Mesothelial cell of epicardium (in vitro differentiated cells): Measurements from ENCODE around the gene KHNYN. TPM values are rescaled to one million over a fixed set of nuclear protein-coding genes. Genes with fewer than 3 reads are reported as not detected.
"Not testable (repeated sequence)": the region's sequence is repeated elsewhere in the genome, so short reads cannot be mapped to it uniquely, and the experiment has no call there.

Source experiments
- DNase-seq, 2 experiments: peaks; one replicate each; pipeline ENCODE4 v3.0.0; 2021; ENCODE audit warnings: low spot score in 2 of 2; ENCODE audit not compliant: unreplicated experiment in 2 of 2
- H3K27ac Mint-ChIP-seq: 2 replicates; pipeline ENCODE4 v1.8.0; 2021; ENCODE audit warnings: mixed read lengths
- H3K27me3 Mint-ChIP-seq: 2 replicates; pipeline ENCODE4 v1.8.0; 2021; ENCODE audit warnings: low read depth, mixed read lengths
- H3K36me3 Mint-ChIP-seq: 2 replicates; pipeline ENCODE4 v1.8.0; 2021; ENCODE audit warnings: mixed read lengths
- H3K4me1 Mint-ChIP-seq: 2 replicates; pipeline ENCODE4 v1.8.0; 2021; ENCODE audit warnings: mixed read lengths
- H3K4me3 Mint-ChIP-seq: 2 replicates; pipeline ENCODE4 v1.8.0; 2021; ENCODE audit warnings: mild to moderate bottlenecking, moderate library complexity, mixed read lengths
- H3K9me3 Mint-ChIP-seq: 2 replicates; pipeline ENCODE4 v1.8.0; 2021; ENCODE audit warnings: mixed read lengths
- total RNA-seq: library from RNA; stranded (reverse); gene quantifications from 3 replicates; pipeline ENCODE4 v1.2.1, GENCODE V29; 2021
- TF ChIP-seq, protein P1 (sequence below): fragments of 200-600 bp; sonication (generic); IDR thresholded peaks from one replicate; pipeline ENCODE4 v1.5.0; 2021; ENCODE audit warnings: antibody characterized with exemption; ENCODE audit not compliant: unreplicated experiment

Gene KHNYN
- total RNA-seq, 1 donor from 2014 or later: 92.2 TPM

GRCh38 chr14:24461336-24461735 lies 31.6 kb downstream of the KHNYN start:
- H3K4me3 Mint-ChIP-seq: no peak overlapping the region
- DNase-seq: no peak

DNA sequence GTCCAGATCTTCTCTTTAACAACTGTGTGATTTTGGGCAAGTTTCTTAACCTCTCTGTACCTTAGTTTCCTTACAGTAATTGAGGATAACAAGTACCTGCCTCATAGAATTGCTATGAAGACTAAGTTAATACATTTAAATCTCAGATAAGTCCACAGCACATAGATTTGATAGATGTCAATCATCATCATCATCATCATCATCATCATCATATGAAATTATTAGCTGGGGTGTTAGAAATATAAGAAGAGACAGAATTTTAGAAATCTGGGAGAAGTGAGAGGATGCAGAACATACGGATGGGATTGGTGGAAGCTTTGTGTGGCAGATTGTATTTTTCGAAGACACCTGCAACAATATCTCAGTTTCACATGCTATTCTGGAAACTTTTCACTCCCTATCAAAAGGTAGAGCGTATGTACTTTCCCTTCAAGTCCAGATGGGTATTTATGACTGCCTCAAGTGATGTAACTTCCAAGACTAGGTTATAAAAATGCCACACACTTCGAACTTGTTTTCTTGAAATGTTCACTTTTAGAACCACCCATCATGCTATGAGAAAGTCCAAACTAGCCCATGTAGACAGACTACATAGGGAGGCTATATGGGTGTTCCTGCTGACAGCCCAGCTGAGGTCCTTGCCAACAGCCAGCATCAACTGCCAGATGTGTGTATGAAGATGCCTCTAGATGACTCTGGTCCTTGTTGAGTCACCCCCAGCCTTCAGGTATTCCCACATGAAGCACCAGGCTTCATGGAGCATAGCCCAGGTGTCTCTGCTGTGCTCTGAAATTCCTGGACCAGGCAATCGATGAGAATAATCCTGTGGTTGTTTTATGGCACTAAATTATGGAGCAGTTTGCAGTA lies 33.5 kb downstream of the KHNYN start:
- H3K27me3 Mint-ChIP-seq: no peaks in the 10 kb centered on the region

More at GRCh38 chr14:24461336-24461735, 31.6 kb downstream of the KHNYN start:
- TF ChIP-seq, protein P1, sequence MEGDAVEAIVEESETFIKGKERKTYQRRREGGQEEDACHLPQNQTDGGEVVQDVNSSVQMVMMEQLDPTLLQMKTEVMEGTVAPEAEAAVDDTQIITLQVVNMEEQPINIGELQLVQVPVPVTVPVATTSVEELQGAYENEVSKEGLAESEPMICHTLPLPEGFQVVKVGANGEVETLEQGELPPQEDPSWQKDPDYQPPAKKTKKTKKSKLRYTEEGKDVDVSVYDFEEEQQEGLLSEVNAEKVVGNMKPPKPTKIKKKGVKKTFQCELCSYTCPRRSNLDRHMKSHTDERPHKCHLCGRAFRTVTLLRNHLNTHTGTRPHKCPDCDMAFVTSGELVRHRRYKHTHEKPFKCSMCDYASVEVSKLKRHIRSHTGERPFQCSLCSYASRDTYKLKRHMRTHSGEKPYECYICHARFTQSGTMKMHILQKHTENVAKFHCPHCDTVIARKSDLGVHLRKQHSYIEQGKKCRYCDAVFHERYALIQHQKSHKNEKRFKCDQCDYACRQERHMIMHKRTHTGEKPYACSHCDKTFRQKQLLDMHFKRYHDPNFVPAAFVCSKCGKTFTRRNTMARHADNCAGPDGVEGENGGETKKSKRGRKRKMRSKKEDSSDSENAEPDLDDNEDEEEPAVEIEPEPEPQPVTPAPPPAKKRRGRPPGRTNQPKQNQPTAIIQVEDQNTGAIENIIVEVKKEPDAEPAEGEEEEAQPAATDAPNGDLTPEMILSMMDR: no peak
- Mint-ChIP-seq H3K9me3 (peaks cover 14% of the 10 kb centered on the region), H3K27ac (no peak overlapping the region), H3K36me3 (peaks cover 11% of the 10 kb centered on the region), H3K27me3 (no peaks in the 10 kb centered on the region), H3K4me1 (no peaks in the 10 kb centered on the region)

DNA sequence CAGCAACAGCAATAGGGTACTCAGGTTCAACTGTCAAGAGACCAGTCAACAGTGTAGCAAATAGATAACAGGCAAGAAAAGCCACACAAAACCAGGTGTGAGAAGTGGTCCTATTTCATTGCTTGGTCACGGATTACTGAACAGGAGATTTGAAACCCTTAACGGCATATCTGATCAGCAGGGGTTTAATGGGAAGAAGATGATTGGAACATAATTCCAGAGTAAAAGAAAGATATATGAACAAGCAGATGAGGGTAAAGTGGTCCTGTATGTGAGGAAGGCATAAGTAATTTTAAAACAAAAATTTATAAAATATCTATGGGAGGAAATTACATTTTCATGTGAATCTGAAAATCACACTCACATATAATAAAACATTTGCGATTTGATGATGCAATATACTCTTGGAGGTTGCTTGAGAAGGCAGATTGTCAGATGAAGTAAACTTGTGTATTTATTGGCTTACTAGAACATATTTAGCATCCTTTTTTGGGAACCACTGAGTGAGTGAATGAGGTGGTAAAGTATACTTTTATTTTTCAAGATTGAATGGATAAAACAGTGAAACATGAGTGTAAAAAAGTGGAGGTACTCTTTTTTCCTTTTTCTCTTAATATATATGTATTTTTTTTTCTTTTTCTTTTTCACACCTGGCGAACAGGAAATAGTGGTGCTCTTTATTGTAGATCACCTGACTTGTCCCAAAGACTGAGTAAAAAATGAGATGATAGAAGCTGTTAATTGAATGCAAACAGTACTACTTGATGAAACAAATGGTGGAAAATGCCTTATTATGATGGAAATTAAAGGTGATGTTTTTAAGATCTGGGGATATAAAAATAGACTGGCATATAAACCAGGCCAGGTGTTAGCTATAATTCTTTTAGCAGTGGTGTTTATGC lies 34.4 kb downstream of the KHNYN start:
- no peak for DNase-seq
- H3K9me3 Mint-ChIP-seq: peaks cover 16% of the 10 kb centered on the region
- no peak overlapping the region for H3K27ac Mint-ChIP-seq
- no peaks in the 10 kb centered on the region for H3K4me1 Mint-ChIP-seq
- H3K27me3 Mint-ChIP-seq: no peaks in the 10 kb centered on the region
- no peak overlapping the region for H3K4me3 Mint-ChIP-seq
- H3K36me3 Mint-ChIP-seq: peaks cover 9% of the 10 kb centered on the region
- TF ChIP-seq, protein P1: no peak

More for the DNA sequence above, 33.5 kb downstream of the KHNYN start:
- peaks cover 10% of the 10 kb centered on the region for H3K9me3 Mint-ChIP-seq
- H3K4me1 Mint-ChIP-seq: no peaks in the 10 kb centered on the region
- TF ChIP-seq, protein P1: no peak
- peaks cover 9% of the 10 kb centered on the region for H3K36me3 Mint-ChIP-seq
- H3K4me3 Mint-ChIP-seq: no peak overlapping the region
- no peak for DNase-seq
- H3K27ac Mint-ChIP-seq: no peak overlapping the region

DNA sequence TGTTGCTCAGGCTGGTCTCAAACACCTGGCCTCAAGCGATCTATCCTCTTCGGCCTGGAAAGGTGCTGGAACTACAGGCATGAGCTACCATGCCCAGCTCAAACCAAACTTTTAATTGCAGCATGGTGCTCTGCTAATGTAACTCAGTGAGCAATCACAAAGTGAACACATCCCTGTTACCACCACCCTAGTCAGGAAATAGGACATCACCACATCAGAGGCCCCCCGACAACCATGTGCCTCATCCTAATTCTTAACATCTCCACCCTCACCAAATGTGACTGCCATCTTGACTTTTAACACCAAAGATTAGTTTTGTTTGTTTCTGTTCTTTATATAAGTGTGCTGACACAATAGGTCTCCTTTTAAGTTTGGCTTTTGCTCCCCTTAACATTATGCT lies 35.6 kb downstream of the KHNYN start:
- H3K36me3 Mint-ChIP-seq: peaks cover 9% of the 10 kb centered on the region
- DNase-seq: no peak
- no peaks in the 10 kb centered on the region for H3K4me1 Mint-ChIP-seq
- H3K27me3 Mint-ChIP-seq: no peaks in the 10 kb centered on the region
- TF ChIP-seq, protein P1: no peak
- H3K9me3 Mint-ChIP-seq: peaks cover 21% of the 10 kb centered on the region
- no peak overlapping the region for H3K27ac Mint-ChIP-seq
- H3K4me3 Mint-ChIP-seq: no peak overlapping the region

DNA sequence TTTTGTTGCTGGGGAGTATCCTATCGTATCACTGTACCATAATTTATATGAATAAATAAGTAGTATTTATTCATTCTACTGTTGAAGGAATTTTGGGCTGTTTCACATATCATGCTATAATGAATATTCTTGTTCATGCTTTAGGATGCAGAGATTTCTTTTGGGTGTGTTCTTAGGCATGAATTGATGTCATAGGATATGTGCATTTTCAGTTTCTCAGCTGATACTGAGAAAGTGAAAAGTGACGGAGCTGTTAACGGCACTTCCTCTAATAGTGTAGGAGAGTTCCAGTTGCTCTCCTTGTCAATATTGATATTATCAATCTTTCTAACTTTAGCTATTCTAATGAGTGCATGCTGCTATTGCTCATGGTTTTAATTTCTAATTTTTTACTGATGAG lies 36.1 kb downstream of the KHNYN start:
- H3K4me1 Mint-ChIP-seq: no peaks in the 10 kb centered on the region
- TF ChIP-seq, protein P1: no peak
- peaks cover 9% of the 10 kb centered on the region for H3K36me3 Mint-ChIP-seq
- H3K4me3 Mint-ChIP-seq: no peak overlapping the region
- peaks cover 24% of the 10 kb centered on the region for H3K9me3 Mint-ChIP-seq
- H3K27me3 Mint-ChIP-seq: no peaks in the 10 kb centered on the region
- H3K27ac Mint-ChIP-seq: no peak overlapping the region
- DNase-seq: no peak

DNA sequence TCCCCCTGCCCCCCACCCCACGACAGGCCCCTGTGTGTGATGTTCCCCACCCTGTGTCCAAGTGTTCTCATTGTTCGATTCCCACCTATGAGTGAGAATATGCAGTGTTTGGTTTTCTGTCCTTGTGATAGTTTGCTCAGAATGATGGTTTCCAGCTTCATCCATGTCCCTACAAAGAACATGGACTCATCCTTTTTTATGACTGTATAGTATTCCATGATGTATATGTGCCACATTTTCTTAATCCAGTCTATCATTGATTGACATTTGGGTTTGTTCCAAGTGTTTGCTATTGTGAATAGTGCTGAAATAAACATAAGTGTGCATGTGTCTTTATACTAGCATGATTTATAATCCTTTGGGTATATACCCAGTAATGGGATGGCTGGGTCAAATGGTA lies 40.7 kb downstream of the KHNYN start:
- DNase-seq, H3K27ac Mint-ChIP-seq, H3K4me1 Mint-ChIP-seq, H3K4me3 Mint-ChIP-seq, H3K27me3 Mint-ChIP-seq: not testable (repeated sequence)
- Mint-ChIP-seq H3K36me3 (peaks cover 15% of the 10 kb centered on the region), H3K9me3 (peaks cover 33% of the 10 kb centered on the region)
